ENCODE measurements around the gene FAM237B.

FAM237B gene

DNA sequence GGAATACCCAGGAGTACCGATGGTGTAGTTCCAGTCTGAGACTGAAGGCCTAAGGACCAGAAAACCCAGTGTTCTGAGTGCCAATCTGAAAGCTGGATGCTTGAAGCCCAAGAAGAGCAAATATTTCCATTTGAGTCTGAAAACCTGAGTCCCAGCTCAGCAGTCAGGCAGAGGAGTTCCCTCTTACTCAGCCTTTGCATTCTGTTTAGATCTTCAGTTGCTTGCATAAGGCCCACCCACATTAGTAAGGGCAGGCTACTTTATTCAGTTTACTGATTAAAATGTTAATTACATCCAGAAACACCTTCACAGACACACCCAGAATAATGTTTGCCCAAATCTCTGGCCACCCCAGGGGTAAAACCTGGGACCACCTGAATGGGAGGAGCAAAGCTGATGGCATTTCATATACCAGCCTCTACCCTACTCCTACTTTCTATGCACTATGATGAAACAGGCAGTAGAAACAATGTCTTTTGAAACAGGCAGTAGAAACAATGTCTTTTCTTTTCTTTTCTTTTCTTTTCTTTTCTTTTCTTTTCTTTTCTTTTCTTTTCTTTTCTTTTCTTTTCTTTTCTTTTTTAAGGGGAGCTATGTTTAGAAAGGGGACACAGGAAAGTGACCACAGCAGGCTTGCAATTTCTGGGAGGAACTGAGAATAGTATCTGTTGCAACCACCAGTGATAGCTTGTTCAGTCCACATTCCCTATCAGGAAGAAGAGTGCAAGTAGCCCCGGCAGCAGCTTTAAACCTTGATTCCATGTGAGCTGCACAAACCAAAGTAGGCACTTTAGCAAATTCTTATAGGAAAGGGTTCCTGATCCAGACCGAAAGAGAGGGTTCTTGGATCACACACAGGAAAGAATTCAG is 30.6 kb downstream of the FAM237B start:
- no peak for DNase-seq

DNA sequence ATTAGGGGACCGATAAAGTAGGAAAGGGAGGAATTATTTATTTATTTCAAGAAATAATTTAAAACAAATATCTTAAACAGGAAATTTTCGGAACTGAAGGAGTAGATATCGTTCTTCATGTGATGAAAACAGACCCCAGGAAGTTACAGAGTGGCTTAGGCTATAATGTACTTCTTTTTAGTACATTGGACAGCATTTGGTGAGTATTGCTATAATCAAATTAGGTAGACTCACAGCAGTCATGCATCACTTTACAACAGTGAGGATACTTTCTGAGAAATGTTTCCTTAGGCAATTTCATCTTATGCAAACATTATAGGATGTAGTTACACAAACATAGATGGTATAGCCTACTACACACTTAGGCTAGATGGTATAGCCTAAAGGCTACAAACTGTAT is 33.0 kb downstream of the FAM237B start:
- DNase-seq = no peak

DNA sequence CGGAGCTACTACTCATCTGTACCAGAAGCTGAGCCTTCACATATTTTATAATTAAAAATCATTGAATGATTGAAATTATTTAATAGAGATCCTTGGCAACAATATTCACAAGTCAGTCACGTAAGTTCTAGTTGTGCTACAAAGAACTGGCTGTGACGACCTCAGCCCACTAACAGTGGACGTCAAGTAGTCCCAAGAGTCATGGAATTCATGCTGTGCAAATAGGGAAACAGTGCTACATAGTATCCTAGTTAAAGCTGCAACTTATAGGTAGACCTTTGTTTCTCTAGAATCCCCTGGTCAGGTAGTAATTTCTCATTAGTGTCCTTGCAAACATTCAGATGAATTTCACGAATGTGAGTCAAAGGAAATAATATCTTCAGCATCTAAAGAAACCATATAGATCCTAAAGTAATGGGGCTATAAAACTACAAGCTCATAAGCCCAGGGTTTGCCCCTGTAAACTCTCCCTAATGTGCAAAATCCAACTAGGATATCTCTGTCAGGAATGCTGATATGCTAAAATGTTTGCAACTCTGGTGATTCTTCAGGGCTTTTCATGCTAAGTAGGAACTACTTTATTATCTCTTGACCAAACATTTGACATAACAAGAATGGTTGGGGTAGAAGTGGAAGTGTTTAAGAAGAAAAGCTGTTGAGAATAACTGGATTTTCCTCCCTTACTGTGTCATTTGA is 44.9 kb downstream of the FAM237B start:
- no peak for DNase-seq

DNA sequence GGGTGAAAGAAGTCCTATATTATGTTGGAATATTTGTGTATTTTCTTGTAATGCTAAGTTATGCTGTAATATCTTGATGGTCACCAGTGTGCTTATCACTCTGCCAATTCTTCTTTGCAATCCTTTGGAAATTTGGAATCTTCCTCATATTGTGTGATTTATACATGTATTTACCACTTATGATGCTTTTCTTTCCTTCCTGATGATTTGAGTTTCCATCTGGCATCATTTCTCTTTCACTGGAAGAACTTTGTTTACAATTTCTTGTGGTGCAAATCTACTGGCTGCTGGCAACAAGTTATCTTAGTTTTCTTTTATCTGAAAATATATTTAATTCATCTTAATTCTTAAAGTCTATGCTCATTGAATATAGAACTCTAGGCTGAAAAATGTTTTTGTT is 46.9 kb downstream of the FAM237B start:
- no peak for DNase-seq

DNA sequence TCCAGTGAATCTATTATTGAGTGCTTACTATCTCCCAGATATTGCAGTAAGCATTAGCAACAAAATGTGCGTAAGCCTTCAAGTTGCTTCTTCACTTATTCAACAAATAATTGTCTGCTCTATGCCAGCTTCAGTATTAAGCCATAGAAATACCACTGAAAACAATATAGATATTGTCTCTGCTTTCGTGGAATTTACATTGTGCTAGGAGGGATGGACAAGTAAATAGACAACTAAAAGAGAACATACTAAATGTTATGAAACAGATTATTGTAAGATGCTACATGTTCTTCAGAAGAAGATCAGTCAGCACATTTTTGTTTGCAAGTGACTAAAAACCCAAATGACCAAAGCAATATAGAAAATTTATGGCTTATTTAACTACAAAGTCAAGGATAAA is 48.9 kb downstream of the FAM237B start:
- DNase-seq = no peak

DNA sequence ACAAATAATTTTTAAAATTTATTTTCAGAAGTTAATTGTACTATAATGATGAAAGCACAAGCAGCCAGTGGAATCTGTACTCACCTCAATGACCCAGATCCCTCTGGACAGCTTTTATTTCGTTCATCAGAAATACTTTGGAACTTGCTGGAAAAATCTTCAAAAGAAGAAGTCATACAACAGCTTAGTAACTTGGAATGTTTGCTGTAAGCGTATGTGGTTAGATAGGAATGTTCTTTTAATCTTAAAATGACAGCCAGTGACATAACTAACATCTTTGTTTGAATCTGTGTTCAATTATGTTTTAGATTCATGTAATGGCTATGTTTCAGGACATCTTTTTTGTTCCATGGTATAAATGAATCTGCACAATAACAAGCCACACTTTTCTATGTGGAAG is 49.4 kb downstream of the FAM237B start:
- no peak for DNase-seq

DNA sequence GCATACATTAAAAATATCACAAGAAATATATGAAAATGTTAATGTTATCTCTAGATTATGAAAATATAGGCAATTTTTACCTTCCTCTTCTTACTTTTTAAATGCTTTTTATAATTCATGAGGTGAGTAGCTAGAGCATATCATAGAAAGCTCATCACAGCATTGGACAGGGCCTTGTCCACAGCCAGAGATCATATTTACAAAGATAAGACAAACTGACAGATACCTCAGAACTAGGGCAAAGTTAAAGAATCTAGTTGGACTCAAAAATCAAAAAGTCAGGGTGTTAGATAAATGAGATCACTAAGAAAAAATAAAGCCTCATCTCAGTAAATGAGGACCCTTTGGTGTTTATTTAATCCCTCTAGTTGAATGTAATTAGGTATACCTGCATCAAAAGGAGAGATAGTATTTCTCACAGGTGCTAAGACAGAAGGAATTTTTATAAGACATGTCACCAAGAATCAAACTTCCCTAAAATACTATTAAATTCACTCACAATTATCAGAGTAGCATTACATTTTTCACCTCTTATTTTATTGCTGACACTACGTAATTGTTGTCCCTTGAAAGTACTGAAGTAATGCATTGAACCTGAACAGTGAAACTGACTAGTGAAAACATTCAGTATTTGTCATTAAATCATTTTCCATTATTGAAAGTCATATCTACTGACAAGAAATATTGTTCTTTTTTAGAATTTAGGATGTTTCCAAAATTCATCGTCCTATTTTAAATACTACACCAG is 50.5 kb downstream of the FAM237B start:
- DNase-seq = no peak

DNA sequence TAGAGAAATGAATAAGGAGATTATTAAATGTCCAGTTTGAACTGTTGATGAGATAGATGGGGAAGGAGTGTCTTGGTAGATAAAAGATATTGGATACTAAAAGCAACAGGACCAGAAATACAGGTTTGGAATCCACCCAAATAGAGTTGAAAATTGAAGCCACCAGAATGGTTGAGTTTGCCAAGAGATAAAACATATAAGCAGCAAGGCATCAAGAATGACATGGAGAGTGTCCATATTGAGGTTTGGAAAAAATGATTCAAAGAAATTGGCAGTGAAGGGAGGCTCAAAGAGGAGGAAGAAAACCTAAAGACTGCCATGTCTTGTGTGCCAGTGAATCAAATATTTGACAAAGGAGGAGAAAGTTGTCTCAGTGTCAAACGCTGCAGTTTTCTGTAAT is 51.9 kb downstream of the FAM237B start:
- DNase-seq = no peak

DNA sequence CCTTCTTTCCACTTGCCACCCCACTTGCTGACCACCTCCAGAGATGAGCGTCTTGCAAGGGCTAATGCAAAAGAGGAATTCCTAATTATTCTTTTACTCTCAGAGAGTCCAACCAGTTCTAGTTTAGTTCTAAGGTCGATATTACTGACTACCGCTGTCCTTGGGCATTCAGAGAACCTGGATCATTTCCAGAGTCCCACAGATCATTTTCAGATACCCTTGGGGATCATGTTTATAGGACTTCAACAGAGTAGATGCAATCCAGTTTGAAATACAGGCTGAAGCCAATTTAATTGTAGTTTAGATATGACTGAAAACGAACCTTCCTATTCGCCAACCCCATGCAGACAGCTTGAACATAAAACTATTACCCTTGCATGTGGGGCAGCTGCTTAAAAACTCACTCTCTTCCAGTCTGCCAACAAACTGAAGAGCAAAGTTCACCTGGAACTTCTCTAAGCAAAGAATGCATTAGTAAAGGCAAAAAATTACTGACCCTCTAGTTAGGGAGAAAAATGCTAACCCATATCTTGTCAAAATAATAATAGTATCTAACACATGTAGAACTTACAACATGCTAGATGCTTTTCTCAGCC is 53.7 kb downstream of the FAM237B start:
- no peak for DNase-seq

DNA sequence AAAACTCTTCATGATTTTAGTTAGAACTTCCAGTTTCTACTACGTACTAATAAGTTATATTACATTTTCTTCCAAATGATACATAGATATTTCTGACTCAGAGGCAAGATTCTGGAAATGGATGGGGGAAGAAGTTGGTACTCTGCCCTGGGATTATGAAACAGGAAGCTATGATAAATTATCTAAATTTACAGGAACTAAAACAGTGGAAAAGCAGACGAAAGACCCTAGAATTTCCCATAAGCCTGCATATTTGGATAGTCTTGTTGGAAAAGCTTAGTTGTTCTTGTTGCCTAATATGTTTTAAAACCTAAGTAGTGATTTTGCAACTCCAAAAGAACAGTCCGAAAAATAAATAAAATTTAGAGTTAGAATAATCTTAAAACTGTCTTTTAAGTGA is 54.3 kb downstream of the FAM237B start:
- no peak for DNase-seq

Measured in cortex of kidney (tissue), 1 donor.